H54 (cell line): ENCODE results near the gene BFSP2.
"Not testable (repeated sequence)": the region's sequence is repeated elsewhere in the genome, so short reads cannot be mapped to it uniquely, and the experiment has no call there.

Experiments used
- DNase-seq: peaks from one replicate; pipeline ENCODE4 v3.0.0; 2011; ENCODE audit warnings: low spot score, mixed read lengths; ENCODE audit not compliant: insufficient read length
- FAIRE-seq: peaks from 3 replicates; lab custom pipeline; 2011; peaks lifted over from hg19 to GRCh38; lab: Jason Lieb, UNC
- POLR2A ChIP-seq: IDR thresholded peaks from 2 replicates; pipeline ENCODE4 v1.6.1; 2011; ENCODE audit warnings: low read depth, mild to moderate bottlenecking, low read length

BFSP2 gene

DNA sequence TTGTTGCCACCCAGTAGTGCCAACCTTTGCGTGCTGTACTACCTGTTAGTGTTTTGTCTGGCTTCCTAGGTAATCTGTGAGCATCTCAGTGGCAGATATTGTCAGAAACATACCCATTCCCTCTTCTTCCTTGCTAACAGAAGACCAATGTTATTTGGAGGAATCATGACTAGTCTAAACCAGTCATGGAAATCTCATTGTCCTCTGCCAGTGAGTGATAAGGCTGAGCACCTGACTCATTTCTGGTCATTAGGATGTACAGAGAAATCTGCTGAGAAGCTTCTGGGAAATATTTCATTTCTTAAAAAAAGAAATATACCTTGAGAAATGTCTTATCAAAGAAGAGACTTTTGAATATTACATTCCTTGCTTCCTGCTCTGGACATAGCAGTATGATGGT lies 103.6 kb downstream of the BFSP2 start:
- no peak for TF ChIP-seq POLR2A
- DNase-seq: no peak
- FAIRE-seq: no peak

DNA sequence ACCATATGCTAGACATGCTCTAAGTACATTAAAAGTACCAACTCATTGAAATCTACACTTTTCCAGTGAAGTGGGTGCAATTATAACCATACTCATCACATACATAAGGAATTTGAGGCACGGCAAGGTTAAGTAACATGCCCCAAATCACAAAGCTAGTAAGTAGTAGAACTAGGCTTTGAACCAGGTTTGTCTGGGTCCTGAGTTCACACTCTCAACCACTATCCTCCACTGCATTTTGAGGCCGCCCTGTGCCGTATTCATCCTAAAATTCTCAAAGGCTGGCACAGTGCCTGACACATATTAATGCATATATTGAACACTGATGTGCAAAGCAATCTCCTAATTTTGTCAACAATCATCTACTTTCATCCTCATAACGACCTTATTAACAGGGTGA lies 104.9 kb downstream of the BFSP2 start:
- DNase-seq (no peak), FAIRE-seq (no peak)
- TF ChIP-seq POLR2A: no peak

DNA sequence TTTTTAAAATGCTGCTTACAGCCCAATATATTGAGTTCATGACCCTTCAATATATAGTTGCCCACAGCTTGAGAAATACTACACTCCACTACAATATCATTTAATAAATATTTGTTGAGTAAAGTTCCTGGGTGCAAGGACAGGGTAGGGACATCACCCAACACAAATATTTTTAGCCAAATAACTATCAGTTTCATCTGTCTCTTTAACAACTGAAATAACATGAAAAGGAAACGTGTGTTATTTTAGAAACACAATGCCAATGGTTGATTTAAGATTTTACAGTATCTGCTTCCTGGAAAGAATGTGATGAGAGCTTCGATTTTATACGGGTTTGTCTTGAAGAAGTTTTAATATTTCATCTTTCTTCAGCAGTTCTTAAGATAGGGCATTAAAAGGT lies 106.0 kb downstream of the BFSP2 start:
- TF ChIP-seq POLR2A: no peak
- no peak for FAIRE-seq
- no peak for DNase-seq

DNA sequence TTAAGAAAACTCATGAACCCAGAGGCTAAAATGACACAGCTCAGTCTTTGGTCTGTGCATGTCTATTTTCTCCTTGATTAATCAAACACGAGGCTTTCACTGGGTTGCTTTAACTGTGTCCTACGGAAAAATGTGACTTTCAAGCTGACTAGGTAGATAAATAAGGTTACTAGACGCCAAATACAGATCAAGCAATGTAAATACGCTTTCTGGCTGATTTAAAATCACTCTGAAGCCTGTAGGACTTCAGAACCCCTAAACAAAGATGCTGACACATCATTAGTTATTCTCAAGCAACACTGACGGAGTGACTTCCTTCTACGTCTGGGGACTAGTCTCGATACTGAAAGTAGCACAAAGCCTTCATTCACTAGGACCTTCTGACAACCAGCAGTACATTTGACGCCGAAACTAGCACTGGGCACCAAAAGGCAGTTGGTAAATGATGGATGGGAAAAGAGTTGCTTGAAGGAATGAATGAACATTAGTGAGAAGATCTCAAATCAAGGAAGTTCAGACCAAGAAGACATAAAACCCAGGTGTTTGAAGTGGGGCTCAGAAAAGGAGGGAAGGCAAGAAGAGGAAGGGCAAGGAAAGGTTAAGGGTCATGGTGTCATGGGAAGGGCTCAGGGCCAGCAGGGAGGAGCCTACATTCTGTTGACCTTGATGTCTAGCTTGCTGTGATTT lies 106.5 kb downstream of the BFSP2 start:
- DNase-seq: no peak
- no peak for FAIRE-seq
- no peak for TF ChIP-seq POLR2A

DNA sequence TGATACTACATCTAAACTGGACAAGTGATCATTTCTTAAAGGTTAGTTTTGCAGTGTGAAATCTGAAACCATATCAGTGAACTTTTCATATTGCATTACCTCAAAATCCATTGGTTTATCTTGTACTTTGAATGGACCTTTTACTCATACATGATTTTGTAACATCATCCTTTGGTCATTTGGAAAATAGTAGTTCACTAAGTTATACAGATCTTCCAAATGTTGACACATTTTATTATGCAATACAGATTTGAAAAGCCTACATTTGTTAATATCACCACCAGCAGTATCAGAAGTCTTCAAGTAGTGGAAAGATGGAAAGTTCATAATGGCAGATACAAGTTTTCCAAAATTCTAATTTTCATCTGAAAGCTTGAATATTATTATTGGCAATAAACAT lies 109.6 kb downstream of the BFSP2 start:
- TF ChIP-seq POLR2A: no peak
- DNase-seq (no peak), FAIRE-seq (no peak)

DNA sequence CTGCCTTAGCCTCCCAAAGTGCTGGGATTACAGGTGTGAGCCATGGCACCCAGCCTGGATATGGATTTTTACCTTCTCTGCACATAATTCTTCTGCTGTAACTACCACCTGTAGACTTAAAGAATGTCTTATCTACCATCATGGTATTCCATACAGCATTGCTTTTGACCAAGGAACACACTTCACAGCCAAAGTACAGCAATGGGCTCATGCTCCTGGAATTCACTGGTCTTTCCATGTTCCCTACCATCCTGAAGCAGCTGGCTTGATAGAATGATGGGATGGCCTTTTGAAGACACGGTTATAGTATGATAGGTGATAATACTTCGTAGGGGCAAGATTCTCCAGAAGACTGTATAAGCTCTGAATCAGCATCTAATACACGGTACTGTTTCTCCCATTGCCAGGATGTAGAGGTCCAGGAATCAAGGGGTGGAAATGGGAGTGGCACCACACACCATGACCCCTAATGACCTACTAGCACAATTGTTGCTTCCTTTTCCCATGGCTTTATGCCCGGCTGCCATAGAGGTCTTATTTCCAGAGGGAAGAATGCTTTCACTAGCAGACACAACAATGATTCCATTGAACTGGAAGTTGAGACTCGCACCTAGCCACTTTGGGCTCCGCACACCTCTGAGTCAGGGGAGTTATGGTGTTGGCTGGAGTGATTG lies 112.7 kb downstream of the BFSP2 start:
- FAIRE-seq (no peak), DNase-seq (no peak)
- no peak for TF ChIP-seq POLR2A

DNA sequence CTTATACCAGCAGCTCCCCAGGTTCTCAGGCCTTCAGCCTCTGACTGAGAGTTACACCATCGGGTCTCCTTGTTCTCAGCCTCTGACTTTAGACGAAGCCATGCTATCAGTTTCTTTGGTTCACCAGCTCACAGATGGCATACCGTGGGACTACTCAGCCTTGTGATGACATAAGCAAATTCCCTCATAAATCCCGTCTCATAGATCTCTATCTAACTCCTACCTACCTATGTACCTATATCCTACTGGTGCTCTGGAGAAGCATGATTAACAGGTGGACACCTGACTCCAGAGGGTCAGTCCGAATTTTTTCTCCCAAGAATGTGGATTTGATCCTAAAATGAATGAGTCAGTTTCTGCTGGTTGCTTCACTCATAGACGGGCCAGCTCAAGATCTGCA lies 114.6 kb downstream of the BFSP2 start:
- no peak for TF ChIP-seq POLR2A
- DNase-seq (no peak), FAIRE-seq (no peak)

DNA sequence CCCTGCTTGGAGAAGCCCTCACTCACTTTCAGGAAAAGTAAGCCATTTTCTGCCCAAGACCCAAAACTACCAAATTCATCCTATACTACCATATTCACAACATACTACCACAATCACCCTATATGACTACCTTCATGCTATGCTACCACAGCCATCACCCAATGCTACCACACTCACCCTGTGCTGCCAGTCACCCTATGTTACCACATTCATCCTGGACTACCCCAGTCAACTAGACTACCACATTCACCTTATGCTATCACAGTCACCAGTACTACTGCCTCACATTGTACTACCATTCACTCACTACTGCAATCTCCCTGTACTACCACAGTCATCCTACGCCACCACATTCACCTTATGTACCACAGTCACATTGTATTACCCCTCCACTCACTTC lies 115.3 kb downstream of the BFSP2 start:
- FAIRE-seq (no peak), DNase-seq (no peak)
- TF ChIP-seq POLR2A: no peak

DNA sequence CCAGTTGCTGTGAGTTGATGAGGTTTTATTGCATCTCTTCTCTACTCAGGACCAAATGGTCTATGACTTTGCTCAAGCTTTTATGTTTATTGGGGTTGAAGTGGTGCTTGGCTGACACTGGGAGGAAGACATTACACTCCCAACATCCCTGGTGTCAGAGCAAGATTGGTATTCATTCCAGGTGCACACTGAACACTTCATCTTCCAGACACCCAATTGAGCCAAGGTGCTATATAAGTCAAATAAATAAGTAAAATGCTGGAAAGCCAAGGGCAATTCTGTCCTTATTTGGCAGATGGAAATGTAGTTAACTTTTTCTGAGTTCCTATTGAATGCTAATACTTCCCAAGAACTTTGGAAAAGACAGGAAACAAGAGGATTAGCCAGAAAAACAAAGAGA lies 120.4 kb downstream of the BFSP2 start:
- DNase-seq: no peak
- FAIRE-seq: no peak
- TF ChIP-seq POLR2A: no peak

DNA sequence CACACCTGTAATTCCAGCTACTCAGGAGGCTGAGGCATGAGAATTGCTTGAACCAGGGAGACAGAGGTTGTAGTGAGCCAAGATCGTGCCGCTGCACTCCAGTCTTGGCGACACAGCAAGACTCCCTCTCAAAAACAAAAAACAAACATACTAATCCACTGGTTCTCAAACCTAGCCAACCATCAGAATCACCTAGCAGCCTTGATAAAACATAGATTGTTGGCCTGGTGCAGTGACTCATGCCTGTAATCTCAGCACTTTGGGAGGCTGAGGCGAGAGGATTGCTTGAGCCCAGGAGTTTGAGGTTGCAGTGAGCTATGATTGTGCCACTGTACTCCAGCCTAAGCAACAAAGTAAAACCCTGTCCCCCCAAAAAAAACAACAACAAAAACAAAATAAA lies 121.1 kb downstream of the BFSP2 start:
- FAIRE-seq, DNase-seq: not testable (repeated sequence)

DNA sequence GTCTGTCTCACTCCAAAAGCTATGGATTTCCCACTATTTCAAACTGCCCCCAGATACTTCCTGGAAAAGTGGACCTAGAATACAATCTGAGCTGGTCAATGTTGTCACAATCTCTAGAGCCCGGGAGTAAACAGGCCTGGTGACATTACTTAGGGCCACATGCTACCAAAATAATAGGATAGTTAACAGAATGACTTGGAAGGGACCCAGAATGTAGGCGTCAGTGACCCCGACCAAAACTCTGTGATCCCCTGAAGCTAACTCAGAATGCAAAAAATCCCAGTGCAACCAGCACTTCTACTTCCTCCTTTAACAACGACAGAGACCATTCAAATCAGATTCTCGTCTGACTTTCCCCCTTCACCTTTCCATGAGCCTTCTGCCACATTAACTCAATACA lies 122.1 kb downstream of the BFSP2 start:
- FAIRE-seq (no peak), DNase-seq (no peak)
- TF ChIP-seq POLR2A: no peak

DNA sequence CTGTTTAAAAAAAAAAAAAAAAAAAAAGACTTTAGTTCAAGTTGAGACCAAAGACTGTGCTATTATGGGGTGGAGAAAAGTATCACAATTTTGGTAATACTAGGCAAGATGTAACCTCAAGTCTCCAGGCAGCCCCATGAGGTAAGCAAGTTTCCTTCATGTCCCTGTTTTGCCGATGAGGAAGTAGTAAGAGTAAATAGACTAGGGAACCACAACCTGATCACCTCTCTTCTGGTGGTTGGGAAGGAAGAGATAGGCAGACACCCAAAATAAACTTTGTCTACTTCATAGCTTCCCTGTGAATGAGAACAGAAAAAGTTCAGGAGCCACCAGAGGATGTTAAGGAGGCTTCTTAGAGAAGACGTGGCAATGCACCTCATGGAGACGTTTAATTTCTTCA lies 123.9 kb downstream of the BFSP2 start:
- not testable (repeated sequence) for DNase-seq, FAIRE-seq
